Measurements from ENCODE around the gene KCNH3. TPM values are rescaled to one million over a fixed set of nuclear protein-coding genes. Genes with fewer than 3 reads are reported as not detected.

The KCNH3 gene
- 1 to 10 TPM in 2 of 4 donors, under 1 TPM in 1, not detected in 1; 0.94 to 2.2 (median 2.1) TPM for total RNA-seq

GRCh38 chr12:49538510-49539403 lies at the start of gene KCNH3:
Gene KCNH3, plus strand, starts transcription at chr12:49539030. Its CDS starts 387 bp downstream, at chr12:49539417.
- Histone ChIP-seq H3K4me3 (replicated peaks in 1 of 3) (peak within 1 kb of the TSS in 2 of 3 donors; percentile 20 to 54), H3K27me3 (no peaks in the 10 kb centered on the region), H3K9me3 (no peaks in the 10 kb centered on the region), H3K4me1 (peaks cover 4 to 13% of the 10 kb centered on the region in 2 donors), H3K27ac (no peak within 1 kb of the TSS), H3K36me3 (no peaks in the 10 kb centered on the region)
- intact Hi-C loops (cut with DNase I): no loop called here
- 1 to 3% methylated on average over 20 to 27 of the region's 107 CpGs for WGBS, 2 donors
- TF ChIP-seq POLR2A (IDR thresholded peaks at IDR 0.05): no peak
- TF ChIP-seq CTCF (IDR thresholded peaks at IDR 0.05): no peak
- peak; percentile 76 to 81 for DNase-seq

GRCh38 chr12:49489154-49489553 lies 49.7 kb upstream of the KCNH3 start:
- Histone ChIP-seq H3K36me3 (no peaks in the 10 kb centered on the region), H3K27ac (no peak overlapping the region), H3K9me3 (no peaks in the 10 kb centered on the region), H3K4me3 (replicated peaks in 1 of 3) (no peak overlapping the region), H3K27me3 (no peaks in the 10 kb centered on the region), H3K4me1 (no peaks in the 10 kb centered on the region)
- 96 to 98% methylated on average over 3 of the region's 3 CpGs for WGBS, 2 donors
- TF ChIP-seq CTCF (IDR thresholded peaks at IDR 0.05): no peak
- TF ChIP-seq POLR2A (IDR thresholded peaks at IDR 0.05): no peak
- no peak for DNase-seq
- intact Hi-C loops (cut with DNase I): no loop called here

- Histone ChIP-seq H3K4me1 (no peaks in the 10 kb centered on the region), H3K27ac (no peak overlapping the region), H3K9me3 (no peaks in the 10 kb centered on the region), H3K4me3 (replicated peaks in 1 of 3) (no peak overlapping the region), H3K36me3 (no peaks in the 10 kb centered on the region), H3K27me3 (no peaks in the 10 kb centered on the region)
- WGBS, 2 donors: 91 to 93% methylated on average over 4 of the region's 4 CpGs
- intact Hi-C loops (cut with DNase I): no loop called here
- TF ChIP-seq POLR2A (IDR thresholded peaks at IDR 0.05): no peak
- no peak for TF ChIP-seq CTCF (IDR thresholded peaks at IDR 0.05)
- no peak for DNase-seq
These were observed 49.1 kb upstream of the KCNH3 start for GRCh38 chr12:49489720-49490119.

- no peaks in the 10 kb centered on the region for H3K27me3 ChIP-seq
- no peaks in the 10 kb centered on the region for H3K9me3 ChIP-seq
- peaks cover 0 to 8% of the 10 kb centered on the region in 2 donors for H3K4me1 ChIP-seq
- intact Hi-C loops (cut with DNase I): no loop called here
- no peak for TF ChIP-seq POLR2A (IDR thresholded peaks at IDR 0.05)
- no peak for TF ChIP-seq CTCF (IDR thresholded peaks at IDR 0.05)
- WGBS, 2 donors: 91 to 100% methylated on average over 1 of the region's 1 CpG
- DNase-seq: no peak
- H3K36me3 ChIP-seq: no peaks in the 10 kb centered on the region
- no peak overlapping the region for H3K4me3 ChIP-seq (replicated peaks in 1 of 3)
- no peak overlapping the region for H3K27ac ChIP-seq
These were observed 47.0 kb upstream of the KCNH3 start for GRCh38 chr12:49491823-49492222.

GRCh38 chr12:49493900-49494299 lies 44.9 kb upstream of the KCNH3 start:
- Histone ChIP-seq H3K36me3 (no peaks in the 10 kb centered on the region), H3K4me1 (peaks cover 0 to 10% of the 10 kb centered on the region in 2 donors), H3K27ac (no peak overlapping the region), H3K9me3 (no peaks in the 10 kb centered on the region), H3K27me3 (no peaks in the 10 kb centered on the region), H3K4me3 (replicated peaks in 1 of 3) (no peak overlapping the region)
- TF ChIP-seq CTCF (IDR thresholded peaks at IDR 0.05) (no peak), POLR2A (IDR thresholded peaks at IDR 0.05) (no peak)
- intact Hi-C loops (cut with DNase I): no loop called here
- DNase-seq: no peak
- whole genome bisulfite sequencing, 2 donors: 95 to 98% methylated on average over 2 of the region's 2 CpGs

Measured in thyroid gland (tissue), 4 donors.